ENCODE results near the gene PISD.

The PISD gene

GRCh38 chr22:31623592-31624304 lies 38.3 kb downstream of the PISD start:
- ATAC-seq (ENCODE audit: low read depth) (no peak), DNase-seq (ENCODE audit: low spot score) (no peak)
- no peak overlapping the region for H3K4me3 ChIP-seq (ENCODE audit: severe bottlenecking)
- H3K27me3 ChIP-seq (ENCODE audit: insufficient read depth, poor library complexity, severe bottlenecking), result no peaks in the 10 kb centered on the region
- no peaks in the 10 kb centered on the region for H3K9me3 ChIP-seq (ENCODE audit: severe bottlenecking)
- peaks cover 28% of the 10 kb centered on the region for H3K36me3 ChIP-seq (ENCODE audit: low read depth)
- no peak for TF ChIP-seq CTCF (IDR thresholded peaks at IDR 0.05; ENCODE audit: poor library complexity, severe bottlenecking)
- no peak overlapping the region for H3K27ac ChIP-seq (ENCODE audit: poor library complexity, severe bottlenecking)
- no peaks in the 10 kb centered on the region for H3K4me1 ChIP-seq (ENCODE audit: insufficient read depth, poor library complexity, severe bottlenecking)

- H3K4me3 ChIP-seq (ENCODE audit: severe bottlenecking), result no peak overlapping the region
- H3K27ac ChIP-seq (ENCODE audit: poor library complexity, severe bottlenecking), result no peak overlapping the region
- ATAC-seq (ENCODE audit: low read depth), result no peak
- no peaks in the 10 kb centered on the region for H3K27me3 ChIP-seq (ENCODE audit: insufficient read depth, poor library complexity, severe bottlenecking)
- peaks cover 35% of the 10 kb centered on the region for H3K36me3 ChIP-seq (ENCODE audit: low read depth)
- H3K9me3 ChIP-seq (ENCODE audit: severe bottlenecking), result no peaks in the 10 kb centered on the region
- no peaks in the 10 kb centered on the region for H3K4me1 ChIP-seq (ENCODE audit: insufficient read depth, poor library complexity, severe bottlenecking)
- DNase-seq (ENCODE audit: low spot score), result no peak
- no peak for TF ChIP-seq CTCF (IDR thresholded peaks at IDR 0.05; ENCODE audit: poor library complexity, severe bottlenecking)
Observed at GRCh38 chr22:31622980-31623379, 39.0 kb downstream of the PISD start.

- Histone ChIP-seq H3K4me3 (ENCODE audit: severe bottlenecking) (no peak overlapping the region), H3K9me3 (ENCODE audit: severe bottlenecking) (no peaks in the 10 kb centered on the region), H3K36me3 (ENCODE audit: low read depth) (peaks cover 39% of the 10 kb centered on the region), H3K27ac (ENCODE audit: poor library complexity, severe bottlenecking) (no peak overlapping the region), H3K27me3 (ENCODE audit: insufficient read depth, poor library complexity, severe bottlenecking) (no peaks in the 10 kb centered on the region), H3K4me1 (ENCODE audit: insufficient read depth, poor library complexity, severe bottlenecking) (no peaks in the 10 kb centered on the region)
- ATAC-seq (ENCODE audit: low read depth) (no peak), DNase-seq (ENCODE audit: low spot score) (no peak)
- TF ChIP-seq CTCF (IDR thresholded peaks at IDR 0.05; ENCODE audit: poor library complexity, severe bottlenecking), result no peak
Observed at GRCh38 chr22:31621507-31622124, 40.4 kb downstream of the PISD start.

- no peaks in the 10 kb centered on the region for H3K9me3 ChIP-seq (ENCODE audit: severe bottlenecking)
- H3K27ac ChIP-seq (ENCODE audit: poor library complexity, severe bottlenecking), result no peak overlapping the region
- no peak overlapping the region for H3K4me3 ChIP-seq (ENCODE audit: severe bottlenecking)
- no peak for TF ChIP-seq CTCF (IDR thresholded peaks at IDR 0.05; ENCODE audit: poor library complexity, severe bottlenecking)
- no peaks in the 10 kb centered on the region for H3K27me3 ChIP-seq (ENCODE audit: insufficient read depth, poor library complexity, severe bottlenecking)
- no peak for ATAC-seq (ENCODE audit: low read depth)
- H3K36me3 ChIP-seq (ENCODE audit: low read depth), result peaks cover 39% of the 10 kb centered on the region
- H3K4me1 ChIP-seq (ENCODE audit: insufficient read depth, poor library complexity, severe bottlenecking), result no peaks in the 10 kb centered on the region
- DNase-seq (ENCODE audit: low spot score), result no peak
Observed at GRCh38 chr22:31620756-31621480, 41.1 kb downstream of the PISD start.
